Psoas muscle (tissue), 8 donors: ENCODE results near the gene ADAMTSL2. TPM values are rescaled to one million over a fixed set of nuclear protein-coding genes. Genes with fewer than 3 reads are reported as not detected.

Experiments used
- ATAC-seq, 4 donors: fragments of 200-7000 bp; cut with Tn5 transposase; one replicate each; pipeline ENCODE4 v1.9.1; 2020; ENCODE audit warnings: moderate library complexity in 3 of 4, mild to moderate bottlenecking in 2 of 4
- DNase-seq, 2 donors: peaks; one replicate each; pipeline ENCODE4 v3.0.0-alpha.2; 2020
- H3K27ac ChIP-seq: fragments of 200-600 bp; one replicate; pipeline ENCODE4 v1.8.0; 2022
- H3K27me3 ChIP-seq, 3 donors: fragments of 200-600 bp in 1 of 3; one replicate each; pipeline versions ENCODE4 v1.6.1 to v1.8.0; 2013 to 2022; ENCODE audit warnings: low read length in 2 of 3, mild to moderate bottlenecking in 2 of 3, moderate library complexity in 1 of 3; ENCODE audit not compliant: insufficient read depth in 3 of 3
- H3K36me3 ChIP-seq, 2 donors: fragments of 200-600 bp in 1 of 2; one replicate each; pipeline versions ENCODE4 v1.6.1 to v1.8.0; 2013 to 2022; ENCODE audit warnings: low read depth in 1 of 2, mild to moderate bottlenecking in 1 of 2, moderate library complexity in 1 of 2; ENCODE audit not compliant: insufficient read depth in 1 of 2
- H3K4me1 ChIP-seq: fragments of 200-600 bp; one replicate; pipeline ENCODE4 v1.8.0; 2022
- H3K4me3 ChIP-seq: fragments of 200-600 bp; one replicate; pipeline ENCODE4 v1.8.0; 2022; ENCODE audit warnings: mild to moderate bottlenecking
- H3K9me3 ChIP-seq: fragments of 200-600 bp; one replicate; pipeline ENCODE4 v1.8.0; 2022
- WGBS, 3 donors: extraction: QIAGEN DNeasy Blood & Tissue Kit; methylation state at CpG; one replicate each; pipeline versions ENCODE4 v1.1.6 to v1.1.7; 2013; 5-methylcytosine and 5-hydroxymethylcytosine counted together
- intact Hi-C, 2 donors: fragments of 100-400 bp; cut with DNase I; formaldehyde crosslinking; loops; one replicate each; pipeline versions ENCODE4 v1.11.0 to v1.14.2; 2022
- polyA plus RNA-seq, 3 donors: library from polyadenylated mRNA; stranded (reverse); fragments of 200-250 nt; gene quantifications; one replicate each; pipeline ENCODE4 v1.2.3, GENCODE V29; 2013
- total RNA-seq, 4 donors: library from RNA; stranded (reverse); fragmentation: NEBNext Ultra II Directional in 2 of 4; extraction: Animal tissue kit (Norgen Biotek cat#: 25700) in 2 of 4; gene quantifications; one replicate each; pipeline versions ENCODE4 v1.2.1 to v1.2.4, GENCODE V29; 2021 to 2023
- TF ChIP-seq, protein P1 (sequence below): fragments of 200-600 bp; IDR thresholded peaks from one replicate; pipeline ENCODE4 v1.8.0; 2022; ENCODE audit warnings: antibody characterized with exemption
- donor health status: healthy with polysubstance abuse.
- donor health status: DM: no; HTN: no; CAD: no; lungs with moderate emphysema.
- donor health status: Bipolar disorder and iron deficiency.
- donor health status: healthy.
- donor health status: DM: yes; HTN: yes; CAD: no.
- donor health status: DM: no; HTN: no; CAD: no.
- donor health status: DM: no; HTN: no; CAD: no.
- donor health status: DM: yes; HTN: yes; CAD: no.

The ADAMTSL2 gene
- total and polyA plus RNA-seq, 7 donors, result 0.21 to 5.4 (median 0.71) TPM

DNA sequence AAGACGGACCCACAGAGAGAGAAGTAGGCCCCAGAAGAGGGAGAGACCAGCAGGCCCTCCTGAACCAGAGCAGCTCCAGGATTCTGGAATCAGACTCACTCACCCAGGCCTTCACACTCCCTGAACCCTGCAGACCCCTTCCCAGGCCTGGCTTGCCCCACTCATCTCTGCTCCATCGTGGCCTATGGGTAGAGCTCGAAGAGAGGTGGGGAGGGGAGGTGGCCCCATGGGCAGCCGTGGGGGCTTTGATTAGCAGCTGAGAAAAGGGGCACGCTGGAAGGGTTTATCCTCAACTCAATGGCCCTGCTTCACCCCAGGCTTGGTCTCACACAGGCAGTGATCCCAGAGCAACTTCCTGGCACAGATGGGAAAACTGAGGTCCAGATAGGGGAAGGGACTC, 10.4 kb upstream of the ADAMTSL2 start:
- WGBS, 3 donors, result 91 to 96% (median 91%) methylated on average over 5 of the region's 5 CpGs
- no peak overlapping the region for H3K27ac ChIP-seq
- peak in 1 of 2 donors; percentile 23 for DNase-seq

DNA sequence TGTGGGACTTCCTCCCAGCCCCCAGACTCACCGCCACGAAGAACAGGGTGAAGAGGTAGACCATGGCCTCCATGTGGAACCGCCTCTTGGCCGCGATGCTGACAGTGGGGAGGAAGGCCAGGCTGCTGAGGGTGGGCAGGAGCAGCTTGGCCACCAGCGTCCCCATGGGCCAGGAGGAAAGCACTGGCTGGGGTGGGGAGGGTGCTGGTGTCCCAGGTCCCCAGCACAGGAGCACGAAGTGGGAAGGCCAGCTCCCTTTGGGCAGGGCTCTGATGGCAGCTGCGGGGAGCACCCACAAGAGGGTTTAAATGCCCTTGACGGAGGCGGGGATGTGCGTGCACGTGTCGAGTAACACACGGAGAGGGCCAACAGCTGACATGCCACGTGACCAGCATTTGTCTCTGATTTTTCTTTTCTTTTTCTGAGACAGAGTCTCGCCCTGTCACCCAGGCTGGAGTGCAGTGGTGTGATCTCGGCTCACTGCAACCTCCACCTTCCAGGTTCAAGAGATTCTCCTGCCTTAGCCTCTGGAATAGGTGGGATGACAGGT, 9.8 kb upstream of the ADAMTSL2 start, which contains the start of gene MYMK:
MYMK (minus strand) TSS at position 281 of the 550 bp plus-strand sequence; CDS start at position 166, 115 bp downstream.
- ATAC-seq (no peak), DNase-seq (peak in 1 of 2 donors; percentile 21)
- TF ChIP-seq, protein P1, sequence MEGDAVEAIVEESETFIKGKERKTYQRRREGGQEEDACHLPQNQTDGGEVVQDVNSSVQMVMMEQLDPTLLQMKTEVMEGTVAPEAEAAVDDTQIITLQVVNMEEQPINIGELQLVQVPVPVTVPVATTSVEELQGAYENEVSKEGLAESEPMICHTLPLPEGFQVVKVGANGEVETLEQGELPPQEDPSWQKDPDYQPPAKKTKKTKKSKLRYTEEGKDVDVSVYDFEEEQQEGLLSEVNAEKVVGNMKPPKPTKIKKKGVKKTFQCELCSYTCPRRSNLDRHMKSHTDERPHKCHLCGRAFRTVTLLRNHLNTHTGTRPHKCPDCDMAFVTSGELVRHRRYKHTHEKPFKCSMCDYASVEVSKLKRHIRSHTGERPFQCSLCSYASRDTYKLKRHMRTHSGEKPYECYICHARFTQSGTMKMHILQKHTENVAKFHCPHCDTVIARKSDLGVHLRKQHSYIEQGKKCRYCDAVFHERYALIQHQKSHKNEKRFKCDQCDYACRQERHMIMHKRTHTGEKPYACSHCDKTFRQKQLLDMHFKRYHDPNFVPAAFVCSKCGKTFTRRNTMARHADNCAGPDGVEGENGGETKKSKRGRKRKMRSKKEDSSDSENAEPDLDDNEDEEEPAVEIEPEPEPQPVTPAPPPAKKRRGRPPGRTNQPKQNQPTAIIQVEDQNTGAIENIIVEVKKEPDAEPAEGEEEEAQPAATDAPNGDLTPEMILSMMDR, result no peak
- WGBS, 3 donors, result 58 to 90% (median 69%) methylated on average over 17 of the region's 17 CpGs
- Histone ChIP-seq H3K4me3 (no peak within 1 kb of the TSS), H3K27me3 (peaks cover 0 to 39% (median 17%) of the 10 kb centered on the region in 3 donors), H3K9me3 (no peaks in the 10 kb centered on the region), H3K27ac (no peak within 1 kb of the TSS), H3K4me1 (peaks cover 9% of the 10 kb centered on the region), H3K36me3 (no peaks in the 10 kb centered on the region)
- intact Hi-C loops, result no loop called here

More for the DNA sequence above, 10.4 kb upstream of the ADAMTSL2 start:
- Histone ChIP-seq H3K4me1 (peaks cover 9% of the 10 kb centered on the region), H3K4me3 (no peak overlapping the region), H3K27me3 (peaks cover 0 to 33% (median 15%) of the 10 kb centered on the region in 3 donors), H3K9me3 (no peaks in the 10 kb centered on the region), H3K36me3 (no peaks in the 10 kb centered on the region)
- ATAC-seq, result no peak
- TF ChIP-seq, protein P1, result no peak
- intact Hi-C loops, result no loop called here

GRCh38 chr9:133525677-133526076, 8.8 kb upstream of the ADAMTSL2 start:
- peak in 1 of 2 donors; percentile 19 for DNase-seq
- no peaks in the 10 kb centered on the region for H3K36me3 ChIP-seq
- TF ChIP-seq, protein P1, result no peak
- intact Hi-C loops, result no loop called here
- H3K27me3 ChIP-seq, result peaks cover 0 to 47% (median 17%) of the 10 kb centered on the region in 3 donors
- no peak overlapping the region for H3K4me3 ChIP-seq
- H3K9me3 ChIP-seq, result no peaks in the 10 kb centered on the region
- H3K4me1 ChIP-seq, result peaks cover 9% of the 10 kb centered on the region
- ATAC-seq, result no peak
- WGBS, 3 donors, result 61 to 66% (median 65%) methylated on average over 8 of the region's 8 CpGs
- H3K27ac ChIP-seq, result no peak overlapping the region

DNA sequence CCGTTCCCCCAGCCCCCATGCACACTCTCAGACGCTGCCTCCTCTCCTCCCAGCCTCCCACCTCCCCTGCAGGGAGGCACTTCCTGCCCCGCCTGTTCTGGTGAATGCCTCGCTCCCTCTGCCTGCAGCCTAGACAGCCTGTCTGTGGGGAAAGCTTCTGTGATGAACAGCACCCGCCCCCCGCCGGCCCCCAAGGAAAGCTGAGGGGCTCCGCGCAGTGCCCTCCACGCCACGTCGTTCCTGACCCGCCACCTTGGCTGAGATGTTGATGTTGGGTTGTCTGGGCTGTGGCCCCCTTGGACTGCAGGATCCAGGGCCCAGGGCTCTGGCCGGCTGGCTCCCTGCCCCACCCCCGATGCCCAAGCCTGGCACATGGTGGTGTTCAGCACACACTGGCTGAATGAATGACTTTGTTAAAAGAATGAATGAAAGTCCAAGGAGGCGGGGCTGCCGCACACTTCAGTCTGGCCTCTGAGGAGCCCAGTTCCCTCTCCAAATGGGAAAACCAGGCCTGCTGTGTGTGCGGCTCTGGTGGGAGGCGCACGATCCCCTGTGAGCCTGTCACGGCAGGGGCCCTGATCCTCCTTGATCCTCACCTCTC, 7.7 kb upstream of the ADAMTSL2 start:
- TF ChIP-seq, protein P1, result no peak
- Histone ChIP-seq H3K4me3 (no peak overlapping the region), H3K4me1 (peaks cover 9% of the 10 kb centered on the region), H3K9me3 (no peaks in the 10 kb centered on the region), H3K27me3 (peaks cover 0 to 54% (median 17%) of the 10 kb centered on the region in 3 donors), H3K36me3 (no peaks in the 10 kb centered on the region), H3K27ac (no peak overlapping the region)
- 47 to 62% (median 55%) methylated on average over 20 to 21 of the region's 21 CpGs for WGBS, 3 donors
- intact Hi-C loops, result no loop called here
- no peak for ATAC-seq
- no peak for DNase-seq
